ENCODE results near the gene BAG2. TPM values are rescaled to one million over a fixed set of nuclear protein-coding genes. Genes with fewer than 3 reads are reported as not detected.

Gene BAG2
- total and polyA plus RNA-seq, 2 of the 4 experiments (the other 2 are of a cell fraction) = 8.1 to 10.0 TPM

- Histone ChIP-seq H3K9me1 (ENCODE audit: insufficient read depth, low read length) (0 out of 2 replicates have a peak, but pooled peaks cover 2% of the 10 kb centered on the region), H3K4ac (ENCODE audit: low read depth, low read length) (no peak overlapping the region), H3K56ac (ENCODE audit: extremely low read depth, insufficient read depth, low read length) (no peak overlapping the region), H4K8ac (ENCODE audit: low read depth in 2 of 2, low read length in 2 of 2) (no peak overlapping the region; a peak in 1 of 4 replicates), H2BK20ac (ENCODE audit: low read depth, low read length) (no peak overlapping the region), H3K79me1 (ENCODE audit: low read depth in 1 of 2, low read length in 2 of 2) (peaks cover 3 to 5% of the 10 kb centered on the region in 2 experiments; a peak in 3 of 4 replicates), H3K4me1 (ENCODE audit: control insufficient read depth, insufficient read depth, low read length) (peaks cover 15% of the 10 kb centered on the region), H2AK9ac (replicated peaks; ENCODE audit: low read depth, low read length, poor library complexity) (no peak overlapping the region), H4K5ac (ENCODE audit: low read depth, low read length) (no peak overlapping the region; the same call in 1 of the 2 replicates), H2BK15ac (ENCODE audit: low read depth, low read length) (no peak overlapping the region), H3K4me2 (ENCODE audit: low read depth, low read length) (no peak overlapping the region), H3K4me3 (ENCODE audit: insufficient read depth, low read depth, low read length) (no peak overlapping the region), H4K91ac (ENCODE audit: insufficient read depth, low read depth, low read length) (no peak overlapping the region), H3K9ac (ENCODE audit: low read depth, low read length) (no peak overlapping the region), H3K27ac (ENCODE audit: insufficient read depth, low read length) (no peak overlapping the region), H4K20me1 (ENCODE audit: insufficient read depth, low read length) (0 out of 2 replicates have a peak, but pooled peaks cover 3% of the 10 kb centered on the region), H3K9me3 (ENCODE audit: control insufficient read depth, insufficient read depth, low read length) (no peaks in the 10 kb centered on the region), H2AFZ (replicated peaks; ENCODE audit: low read length, poor library complexity) (no peak overlapping the region), H3K36me3 (ENCODE audit: control insufficient read depth, insufficient read depth, low read length) (peaks cover 6% of the 10 kb centered on the region), H2BK5ac (ENCODE audit: low read depth, low read length, poor library complexity, severe bottlenecking) (peak overlapping the region; percentile 24), H3K18ac (ENCODE audit: low read depth, low read length) (no peak overlapping the region; the same call in 1 of the 2 replicates), H3K27me3 (ENCODE audit: control insufficient read depth, insufficient read depth, low read length) (no peaks in the 10 kb centered on the region), H2AK5ac (ENCODE audit: low read depth, low read length) (no peak overlapping the region), H2BK120ac (ENCODE audit: low read depth, low read length) (no peak overlapping the region), H3K14ac (replicated peaks; ENCODE audit: low read depth, low read length) (no peak overlapping the region), H3K23ac (ENCODE audit: low read depth, low read length) (no peak overlapping the region)
- ATAC-seq (ENCODE audit: low read depth) = peak; percentile 38
- DNase-seq = peak; percentile 65
- TF ChIP-seq FOS (IDR thresholded peaks at IDR 0.05; ENCODE audit: low read depth, low read length) = peak; percentile 45; the same call in 1 of the 2 replicates
- no peak for TF ChIP-seq BHLHE40 (IDR thresholded peaks at IDR 0.05; ENCODE audit: low read depth, low read length)
- in situ Hi-C loops (cut with MboI; ENCODE audit: low sequenced_read_pairs) (no loop called here), intact Hi-C loops (cut with micrococcal nuclease) (no loop called here), dilution Hi-C loops (cut with HindIII; ENCODE audit: low sequenced_read_pairs, unreplicated experiment) (no loop called here)
- BruUV-seq (replicated peaks) = no TSS peak
- ChIA-PET CTCF (interaction anchor here (0.5 kb wide), 1 partner anchor 52 kb away, joined by 4 read pairs; no protein-coding TSS in a partner anchor), POLR2A (ENCODE audit: unreplicated experiment) (no interaction called here)
These were observed 13.5 kb upstream of the BAG2 start for GRCh38 chr6:57158658-57159057.
